Nephron (organoid): Measurements from ENCODE around the gene DNAJC15.
"Not testable (repeated sequence)": the region's sequence is repeated elsewhere in the genome, so short reads cannot be mapped to it uniquely, and the experiment has no call there.

Experiments used
- H3K27ac Mint-ChIP-seq, 3 experiments: 2 replicates each; pipeline ENCODE4 v1.8.0; 2020; ENCODE audit warnings: mixed read lengths in 3 of 3, mild to moderate bottlenecking in 2 of 3, moderate library complexity in 1 of 3
- H3K27me3 Mint-ChIP-seq: 2 replicates; pipeline ENCODE4 v1.8.0; 2021; ENCODE audit warnings: low read depth, mild to moderate bottlenecking, moderate library complexity, mixed read lengths
- H3K36me3 Mint-ChIP-seq: 2 replicates; pipeline ENCODE4 v1.8.0; 2020; ENCODE audit warnings: low read depth, mixed read lengths
- H3K4me1 Mint-ChIP-seq: 2 replicates; pipeline ENCODE4 v1.8.0; 2020; ENCODE audit warnings: mixed read lengths
- H3K4me3 Mint-ChIP-seq, 3 experiments: 2 replicates each; pipeline ENCODE4 v1.8.0; 2020; ENCODE audit warnings: mild to moderate bottlenecking in 3 of 3, mixed read lengths in 3 of 3, moderate library complexity in 2 of 3
- H3K9me3 Mint-ChIP-seq: 2 replicates; pipeline ENCODE4 v1.8.0; 2020; ENCODE audit warnings: mixed read lengths
- CTCF ChIP-seq, 3 experiments: fragments of 200-600 bp; sonication (generic); IDR thresholded peaks; one replicate each; pipeline ENCODE4 v1.5.0; 2021; ENCODE audit warnings: antibody characterized with exemption in 3 of 3; ENCODE audit not compliant: unreplicated experiment in 3 of 3

The DNAJC15 gene

GRCh38 chr13:42984691-42985090, 38.7 kb upstream of the DNAJC15 start:
- H3K4me1 Mint-ChIP-seq: peaks cover 10% of the 10 kb centered on the region
- no peaks in the 10 kb centered on the region for H3K9me3 Mint-ChIP-seq
- H3K27me3 Mint-ChIP-seq: no peaks in the 10 kb centered on the region
- H3K36me3 Mint-ChIP-seq: peaks cover 6% of the 10 kb centered on the region
- no peak overlapping the region for H3K4me3 Mint-ChIP-seq
- peak overlapping the region in 1 of 3 experiments; percentile 81 for H3K27ac Mint-ChIP-seq
- TF ChIP-seq CTCF (IDR thresholded peaks at IDR 0.05; ENCODE audit: unreplicated experiment in 3 of 3): no peak

- Mint-ChIP-seq H3K27ac (peak overlapping the region; percentile 20 to 81 (median 77)), H3K36me3 (no peaks in the 10 kb centered on the region), H3K9me3 (no peaks in the 10 kb centered on the region), H3K4me1 (peaks cover 18% of the 10 kb centered on the region), H3K27me3 (no peaks in the 10 kb centered on the region), H3K4me3 (no peak overlapping the region)
- no peak for TF ChIP-seq CTCF (IDR thresholded peaks at IDR 0.05; ENCODE audit: unreplicated experiment in 3 of 3)
Observed at GRCh38 chr13:42985312-42986175, 37.8 kb upstream of the DNAJC15 start.

GRCh38 chr13:42986176-42986574, 37.2 kb upstream of the DNAJC15 start:
- TF ChIP-seq CTCF (IDR thresholded peaks at IDR 0.05; ENCODE audit: unreplicated experiment in 3 of 3): no peak
- Mint-ChIP-seq H3K27me3 (no peaks in the 10 kb centered on the region), H3K36me3 (no peaks in the 10 kb centered on the region), H3K9me3 (no peaks in the 10 kb centered on the region), H3K4me1 (peaks cover 21% of the 10 kb centered on the region), H3K4me3 (no peak overlapping the region), H3K27ac (peak overlapping the region in 2 of 3 experiments; percentile 20 to 81)

GRCh38 chr13:42990291-42991232, 32.8 kb upstream of the DNAJC15 start:
- no peaks in the 10 kb centered on the region for H3K9me3 Mint-ChIP-seq
- TF ChIP-seq CTCF (IDR thresholded peaks at IDR 0.05; ENCODE audit: unreplicated experiment in 3 of 3): no peak
- H3K4me3 Mint-ChIP-seq: peak overlapping the region; percentile 57 to 85 (median 76)
- H3K4me1 Mint-ChIP-seq: peaks cover 26% of the 10 kb centered on the region
- H3K27ac Mint-ChIP-seq: peak overlapping the region; percentile 92 to 97 (median 92)
- peaks cover 16% of the 10 kb centered on the region for H3K27me3 Mint-ChIP-seq
- H3K36me3 Mint-ChIP-seq: no peaks in the 10 kb centered on the region

- not testable (repeated sequence) for H3K9me3 Mint-ChIP-seq, H3K36me3 Mint-ChIP-seq
- H3K4me3 Mint-ChIP-seq: peak overlapping the region; percentile 86 to 90 (median 89)
- H3K27ac Mint-ChIP-seq: peak overlapping the region; percentile 92 to 97 (median 96)
- peaks cover 26% of the 10 kb centered on the region for H3K4me1 Mint-ChIP-seq
- H3K27me3 Mint-ChIP-seq: peaks cover 18% of the 10 kb centered on the region
Observed at GRCh38 chr13:42991233-42991897, 32.0 kb upstream of the DNAJC15 start.
